ENCODE data around the gene RFX7.

The RFX7 gene

DNA sequence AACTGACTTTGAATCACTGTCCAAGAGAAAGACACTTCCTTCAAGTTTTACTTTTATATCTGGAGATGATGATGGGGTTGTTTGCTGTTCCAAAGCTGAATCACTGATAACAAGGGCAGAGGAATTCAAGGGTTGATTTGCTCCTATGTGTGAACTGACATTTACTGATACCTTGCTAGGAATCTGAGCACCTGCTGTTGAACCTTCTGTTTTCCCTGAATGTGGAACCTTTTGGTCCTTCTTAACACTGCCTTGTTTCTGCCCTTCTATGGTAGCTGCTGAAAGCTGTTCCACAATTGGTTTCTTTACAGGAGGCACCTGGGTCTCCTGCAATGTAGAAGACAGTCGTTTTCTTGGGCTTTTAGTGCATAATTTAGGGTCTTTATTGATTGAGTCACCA, 148.3 kb downstream of the RFX7 start:
- no peaks in the 10 kb centered on the region for H3K9me3 ChIP-seq (ENCODE audit: control insufficient read depth, insufficient read depth, low read depth, low read length)
- no peak overlapping the region for H3K4me3 ChIP-seq (ENCODE audit: low read depth, low read length)
- no peak overlapping the region for H3K27ac ChIP-seq (ENCODE audit: extremely low read depth, low read depth, low read length)
- TF ChIP-seq KLF16 (tag by site-specific recombination; IDR thresholded peaks at IDR 0.05): no peak
- TF ChIP-seq MZF1 (tag by site-specific recombination; IDR thresholded peaks at IDR 0.05; ENCODE audit: borderline replicate concordance): no peak
- no peak for TF ChIP-seq ZBTB1 (tag by site-specific recombination; IDR thresholded peaks at IDR 0.05)
- TF ChIP-seq ZNF837 (tag by site-specific recombination; IDR thresholded peaks at IDR 0.05): no peak
- TF ChIP-seq ZNF830 (tag by site-specific recombination; IDR thresholded peaks at IDR 0.05; ENCODE audit: low read depth): no peak
- TF ChIP-seq ZBTB17 (tag by site-specific recombination; IDR thresholded peaks at IDR 0.05): no peak
- TF ChIP-seq EGR2 (tag by site-specific recombination; IDR thresholded peaks at IDR 0.05; ENCODE audit: low read depth): no peak
- TF ChIP-seq, protein P1, sequence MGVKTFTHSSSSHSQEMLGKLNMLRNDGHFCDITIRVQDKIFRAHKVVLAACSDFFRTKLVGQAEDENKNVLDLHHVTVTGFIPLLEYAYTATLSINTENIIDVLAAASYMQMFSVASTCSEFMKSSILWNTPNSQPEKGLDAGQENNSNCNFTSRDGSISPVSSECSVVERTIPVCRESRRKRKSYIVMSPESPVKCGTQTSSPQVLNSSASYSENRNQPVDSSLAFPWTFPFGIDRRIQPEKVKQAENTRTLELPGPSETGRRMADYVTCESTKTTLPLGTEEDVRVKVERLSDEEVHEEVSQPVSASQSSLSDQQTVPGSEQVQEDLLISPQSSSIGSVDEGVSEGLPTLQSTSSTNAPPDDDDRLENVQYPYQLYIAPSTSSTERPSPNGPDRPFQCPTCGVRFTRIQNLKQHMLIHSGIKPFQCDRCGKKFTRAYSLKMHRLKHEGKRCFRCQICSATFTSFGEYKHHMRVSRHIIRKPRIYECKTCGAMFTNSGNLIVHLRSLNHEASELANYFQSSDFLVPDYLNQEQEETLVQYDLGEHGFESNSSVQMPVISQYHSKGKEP (tag by site-specific recombination; IDR thresholded peaks at IDR 0.05): no peak
- TF ChIP-seq ZNF664 (tag by site-specific recombination; IDR thresholded peaks at IDR 0.05): no peak
- TF ChIP-seq ZNF169 (tag by site-specific recombination; IDR thresholded peaks at IDR 0.05): no peak
- no peak for TF ChIP-seq ZNF544 (tag by site-specific recombination; IDR thresholded peaks at IDR 0.05)
- TF ChIP-seq ZNF585B (tag by site-specific recombination; IDR thresholded peaks at IDR 0.05): no peak
- TF ChIP-seq, protein P2, sequence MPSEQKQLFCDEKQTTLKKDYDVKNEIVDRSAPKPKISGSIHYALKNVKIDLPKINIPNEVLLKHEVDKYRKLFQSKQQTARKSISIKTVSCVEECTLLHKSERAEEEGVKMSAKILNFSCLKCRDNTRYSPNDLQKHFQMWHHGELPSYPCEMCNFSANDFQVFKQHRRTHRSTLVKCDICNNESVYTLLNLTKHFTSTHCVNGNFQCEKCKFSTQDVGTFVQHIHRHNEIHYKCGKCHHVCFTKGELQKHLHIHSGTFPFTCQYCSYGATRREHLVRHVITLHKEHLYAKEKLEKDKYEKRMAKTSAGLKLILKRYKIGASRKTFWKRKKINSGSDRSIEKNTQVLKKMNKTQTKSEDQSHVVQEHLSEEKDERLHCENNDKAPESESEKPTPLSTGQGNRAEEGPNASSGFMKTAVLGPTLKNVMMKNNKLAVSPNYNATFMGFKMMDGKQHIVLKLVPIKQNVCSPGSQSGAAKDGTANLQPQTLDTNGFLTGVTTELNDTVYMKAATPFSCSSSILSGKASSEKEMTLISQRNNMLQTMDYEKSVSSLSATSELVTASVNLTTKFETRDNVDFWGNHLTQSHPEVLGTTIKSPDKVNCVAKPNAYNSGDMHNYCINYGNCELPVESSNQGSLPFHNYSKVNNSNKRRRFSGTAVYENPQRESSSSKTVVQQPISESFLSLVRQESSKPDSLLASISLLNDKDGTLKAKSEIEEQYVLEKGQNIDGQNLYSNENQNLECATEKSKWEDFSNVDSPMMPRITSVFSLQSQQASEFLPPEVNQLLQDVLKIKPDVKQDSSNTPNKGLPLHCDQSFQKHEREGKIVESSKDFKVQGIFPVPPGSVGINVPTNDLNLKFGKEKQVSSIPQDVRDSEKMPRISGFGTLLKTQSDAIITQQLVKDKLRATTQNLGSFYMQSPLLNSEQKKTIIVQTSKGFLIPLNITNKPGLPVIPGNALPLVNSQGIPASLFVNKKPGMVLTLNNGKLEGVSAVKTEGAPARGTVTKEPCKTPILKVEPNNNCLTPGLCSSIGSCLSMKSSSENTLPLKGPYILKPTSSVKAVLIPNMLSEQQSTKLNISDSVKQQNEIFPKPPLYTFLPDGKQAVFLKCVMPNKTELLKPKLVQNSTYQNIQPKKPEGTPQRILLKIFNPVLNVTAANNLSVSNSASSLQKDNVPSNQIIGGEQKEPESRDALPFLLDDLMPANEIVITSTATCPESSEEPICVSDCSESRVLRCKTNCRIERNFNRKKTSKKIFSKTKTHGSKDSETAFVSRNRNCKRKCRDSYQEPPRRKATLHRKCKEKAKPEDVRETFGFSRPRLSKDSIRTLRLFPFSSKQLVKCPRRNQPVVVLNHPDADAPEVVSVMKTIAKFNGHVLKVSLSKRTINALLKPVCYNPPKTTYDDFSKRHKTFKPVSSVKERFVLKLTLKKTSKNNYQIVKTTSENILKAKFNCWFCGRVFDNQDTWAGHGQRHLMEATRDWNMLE (tag by site-specific recombination; conservative IDR thresholded peaks at IDR 0.05; ENCODE audit: low read depth): no peak
- TF ChIP-seq, protein P3, sequence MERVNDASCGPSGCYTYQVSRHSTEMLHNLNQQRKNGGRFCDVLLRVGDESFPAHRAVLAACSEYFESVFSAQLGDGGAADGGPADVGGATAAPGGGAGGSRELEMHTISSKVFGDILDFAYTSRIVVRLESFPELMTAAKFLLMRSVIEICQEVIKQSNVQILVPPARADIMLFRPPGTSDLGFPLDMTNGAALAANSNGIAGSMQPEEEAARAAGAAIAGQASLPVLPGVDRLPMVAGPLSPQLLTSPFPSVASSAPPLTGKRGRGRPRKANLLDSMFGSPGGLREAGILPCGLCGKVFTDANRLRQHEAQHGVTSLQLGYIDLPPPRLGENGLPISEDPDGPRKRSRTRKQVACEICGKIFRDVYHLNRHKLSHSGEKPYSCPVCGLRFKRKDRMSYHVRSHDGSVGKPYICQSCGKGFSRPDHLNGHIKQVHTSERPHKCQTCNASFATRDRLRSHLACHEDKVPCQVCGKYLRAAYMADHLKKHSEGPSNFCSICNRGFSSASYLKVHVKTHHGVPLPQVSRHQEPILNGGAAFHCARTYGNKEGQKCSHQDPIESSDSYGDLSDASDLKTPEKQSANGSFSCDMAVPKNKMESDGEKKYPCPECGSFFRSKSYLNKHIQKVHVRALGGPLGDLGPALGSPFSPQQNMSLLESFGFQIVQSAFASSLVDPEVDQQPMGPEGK (tag by site-specific recombination; IDR thresholded peaks at IDR 0.05): no peak
- no peak for TF ChIP-seq ZSCAN23 (tag by site-specific recombination; IDR thresholded peaks at IDR 0.05)
- no peak for TF ChIP-seq ZNF660 (tag by site-specific recombination; IDR thresholded peaks at IDR 0.05)
- TF ChIP-seq, protein P4, sequence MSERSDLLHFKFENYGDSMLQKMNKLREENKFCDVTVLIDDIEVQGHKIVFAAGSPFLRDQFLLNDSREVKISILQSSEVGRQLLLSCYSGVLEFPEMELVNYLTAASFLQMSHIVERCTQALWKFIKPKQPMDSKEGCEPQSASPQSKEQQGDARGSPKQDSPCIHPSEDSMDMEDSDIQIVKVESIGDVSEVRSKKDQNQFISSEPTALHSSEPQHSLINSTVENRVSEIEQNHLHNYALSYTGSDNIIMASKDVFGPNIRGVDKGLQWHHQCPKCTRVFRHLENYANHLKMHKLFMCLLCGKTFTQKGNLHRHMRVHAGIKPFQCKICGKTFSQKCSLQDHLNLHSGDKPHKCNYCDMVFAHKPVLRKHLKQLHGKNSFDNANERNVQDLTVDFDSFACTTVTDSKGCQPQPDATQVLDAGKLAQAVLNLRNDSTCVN (tag by site-specific recombination; optimal IDR thresholded peaks at IDR 0.05): no peak
- TF ChIP-seq ZNF600 (tag by site-specific recombination; IDR thresholded peaks at IDR 0.05): no peak
- no peak for TF ChIP-seq HOXA7 (CRISPR knock-in tag; IDR thresholded peaks at IDR 0.05; ENCODE audit: borderline replicate concordance)
- TF ChIP-seq ZNF202 (tag by site-specific recombination; IDR thresholded peaks at IDR 0.05; ENCODE audit: borderline replicate concordance): no peak
- no peaks in the 10 kb centered on the region for H3K4me1 ChIP-seq (ENCODE audit: control insufficient read depth, insufficient read depth, low read length)
- peaks cover 3 to 35% of the 10 kb centered on the region in 2 experiments; a peak in 2 of 3 replicates for H3K36me3 ChIP-seq (ENCODE audit: control insufficient read depth in 2 of 2, insufficient read depth in 1 of 2, low read length in 2 of 2)
- ChIA-PET POLR2A (no interaction called here), CTCF (interaction anchor here (0.6 kb wide), 1 partner anchor 41 kb away, joined by 3 read pairs; no protein-coding TSS in a partner anchor)

All from HEK293 (cell line).